ENCODE measurements around the gene CLCNKB.
"Not testable (repeated sequence)": the region's sequence is repeated elsewhere in the genome, so short reads cannot be mapped to it uniquely, and the experiment has no call there.

CLCNKB gene

DNA sequence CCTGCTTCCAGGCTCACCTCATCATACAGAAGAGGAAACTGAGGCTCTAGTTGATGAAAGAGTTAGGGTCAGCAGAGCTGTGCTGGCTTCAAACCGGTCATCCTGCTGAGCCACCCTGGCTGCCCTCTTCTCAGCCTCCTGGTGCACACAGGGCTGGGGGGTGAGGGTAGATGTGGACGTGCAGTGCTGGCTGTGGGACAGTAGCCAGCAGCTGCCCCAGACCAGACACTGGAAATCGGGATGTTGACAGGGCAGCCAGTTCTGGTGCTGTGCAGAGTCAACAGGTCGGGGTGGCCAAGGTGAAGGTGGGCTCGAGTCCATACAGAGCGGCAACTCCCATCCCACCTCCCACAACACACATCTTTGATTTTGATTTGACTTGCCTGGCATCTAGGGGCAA, 23.3 kb upstream of the CLCNKB start:
- TF ChIP-seq, protein P1, sequence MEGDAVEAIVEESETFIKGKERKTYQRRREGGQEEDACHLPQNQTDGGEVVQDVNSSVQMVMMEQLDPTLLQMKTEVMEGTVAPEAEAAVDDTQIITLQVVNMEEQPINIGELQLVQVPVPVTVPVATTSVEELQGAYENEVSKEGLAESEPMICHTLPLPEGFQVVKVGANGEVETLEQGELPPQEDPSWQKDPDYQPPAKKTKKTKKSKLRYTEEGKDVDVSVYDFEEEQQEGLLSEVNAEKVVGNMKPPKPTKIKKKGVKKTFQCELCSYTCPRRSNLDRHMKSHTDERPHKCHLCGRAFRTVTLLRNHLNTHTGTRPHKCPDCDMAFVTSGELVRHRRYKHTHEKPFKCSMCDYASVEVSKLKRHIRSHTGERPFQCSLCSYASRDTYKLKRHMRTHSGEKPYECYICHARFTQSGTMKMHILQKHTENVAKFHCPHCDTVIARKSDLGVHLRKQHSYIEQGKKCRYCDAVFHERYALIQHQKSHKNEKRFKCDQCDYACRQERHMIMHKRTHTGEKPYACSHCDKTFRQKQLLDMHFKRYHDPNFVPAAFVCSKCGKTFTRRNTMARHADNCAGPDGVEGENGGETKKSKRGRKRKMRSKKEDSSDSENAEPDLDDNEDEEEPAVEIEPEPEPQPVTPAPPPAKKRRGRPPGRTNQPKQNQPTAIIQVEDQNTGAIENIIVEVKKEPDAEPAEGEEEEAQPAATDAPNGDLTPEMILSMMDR (IDR thresholded peaks at IDR 0.05), result no peak
- H3K9me3 ChIP-seq, result no peaks in the 10 kb centered on the region
- no peak overlapping the region for H3K27ac ChIP-seq
- no peak overlapping the region for H3K4me3 ChIP-seq (ENCODE audit: low read depth in 1 of 2, low read length in 1 of 2)
- peaks cover 6% of the 10 kb centered on the region for H3K27me3 ChIP-seq
- H3K36me3 ChIP-seq, result no peaks in the 10 kb centered on the region
- no peaks in the 10 kb centered on the region for H3K4me1 ChIP-seq (ENCODE audit: control insufficient read depth in 1 of 2, insufficient read depth in 1 of 2, low read depth in 1 of 2, low read length in 1 of 2)

DNA sequence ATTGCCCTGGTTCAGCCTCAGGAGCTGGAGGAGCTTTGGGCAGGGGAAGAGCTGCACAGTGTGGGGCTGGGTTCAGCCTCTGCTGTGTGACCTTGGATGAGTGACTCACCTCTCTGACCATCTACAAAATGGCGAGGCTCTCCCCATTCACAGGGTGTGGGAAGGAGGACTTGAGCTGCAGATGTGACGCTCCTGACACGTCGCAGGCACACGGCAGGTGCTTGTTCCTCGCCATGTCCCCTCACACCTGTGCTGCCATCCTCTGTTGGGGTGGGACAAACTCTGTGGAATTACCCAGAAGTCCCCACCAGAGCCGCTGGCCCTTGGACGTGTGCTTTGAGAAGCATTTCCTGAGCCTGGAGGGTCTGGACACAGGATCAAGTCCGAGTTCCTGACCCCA, 22.7 kb upstream of the CLCNKB start:
- not testable (repeated sequence) for H3K27me3 ChIP-seq; H3K9me3 ChIP-seq; H3K27ac ChIP-seq; H3K36me3 ChIP-seq; H3K4me3 ChIP-seq (ENCODE audit: low read depth in 1 of 2, low read length in 1 of 2); H3K4me1 ChIP-seq (ENCODE audit: control insufficient read depth in 1 of 2, insufficient read depth in 1 of 2, low read depth in 1 of 2, low read length in 1 of 2)

DNA sequence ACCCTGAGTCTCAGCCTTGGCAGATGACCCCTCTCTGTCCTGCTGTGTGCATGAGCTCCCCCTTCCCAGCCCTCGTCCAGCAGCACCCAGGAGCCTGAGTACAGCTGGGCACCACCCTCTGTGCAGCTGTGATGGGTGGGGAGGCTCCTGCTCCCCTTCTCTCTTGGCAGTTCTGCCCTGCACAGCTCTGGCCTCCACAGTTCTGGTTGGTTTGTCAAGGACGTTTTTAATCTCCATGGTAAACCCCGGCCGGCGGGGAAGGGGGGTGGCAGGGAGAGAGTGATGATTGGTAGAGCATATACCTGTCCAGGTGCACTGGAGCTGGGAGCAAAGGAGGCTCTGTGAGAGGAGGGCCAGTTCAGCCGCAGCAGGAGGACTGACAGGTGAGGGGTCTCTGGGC, 21.9 kb upstream of the CLCNKB start, which contains the start of gene CLCNKA:
Gene CLCNKA, plus strand, starts transcription at position 356 of the 400 bp plus-strand sequence. CDS start 584 bp downstream, outside the sequence.
- Histone ChIP-seq H3K36me3 (no peaks in the 10 kb centered on the region), H3K27ac (no peak within 1 kb of the TSS), H3K4me3 (ENCODE audit: low read depth in 1 of 2, low read length in 1 of 2) (no peak within 1 kb of the TSS), H3K9me3 (no peaks in the 10 kb centered on the region), H3K27me3 (peaks cover 16% of the 10 kb centered on the region), H3K4me1 (ENCODE audit: control insufficient read depth in 1 of 2, insufficient read depth in 1 of 2, low read depth in 1 of 2, low read length in 1 of 2) (no peaks in the 10 kb centered on the region)
- TF ChIP-seq, protein P1 (IDR thresholded peaks at IDR 0.05), result no peak

- Histone ChIP-seq H3K4me3 (ENCODE audit: low read depth in 1 of 2, low read length in 1 of 2) (no peak overlapping the region), H3K36me3 (no peaks in the 10 kb centered on the region), H3K4me1 (ENCODE audit: control insufficient read depth in 1 of 2, insufficient read depth in 1 of 2, low read depth in 1 of 2, low read length in 1 of 2) (no peaks in the 10 kb centered on the region), H3K27me3 (peaks cover 23% of the 10 kb centered on the region), H3K9me3 (no peaks in the 10 kb centered on the region), H3K27ac (no peak overlapping the region)
- TF ChIP-seq, protein P1 (IDR thresholded peaks at IDR 0.05), result no peak
Measured at GRCh38 chr1:16022393-16022792, 21.2 kb upstream of the CLCNKB start.

DNA sequence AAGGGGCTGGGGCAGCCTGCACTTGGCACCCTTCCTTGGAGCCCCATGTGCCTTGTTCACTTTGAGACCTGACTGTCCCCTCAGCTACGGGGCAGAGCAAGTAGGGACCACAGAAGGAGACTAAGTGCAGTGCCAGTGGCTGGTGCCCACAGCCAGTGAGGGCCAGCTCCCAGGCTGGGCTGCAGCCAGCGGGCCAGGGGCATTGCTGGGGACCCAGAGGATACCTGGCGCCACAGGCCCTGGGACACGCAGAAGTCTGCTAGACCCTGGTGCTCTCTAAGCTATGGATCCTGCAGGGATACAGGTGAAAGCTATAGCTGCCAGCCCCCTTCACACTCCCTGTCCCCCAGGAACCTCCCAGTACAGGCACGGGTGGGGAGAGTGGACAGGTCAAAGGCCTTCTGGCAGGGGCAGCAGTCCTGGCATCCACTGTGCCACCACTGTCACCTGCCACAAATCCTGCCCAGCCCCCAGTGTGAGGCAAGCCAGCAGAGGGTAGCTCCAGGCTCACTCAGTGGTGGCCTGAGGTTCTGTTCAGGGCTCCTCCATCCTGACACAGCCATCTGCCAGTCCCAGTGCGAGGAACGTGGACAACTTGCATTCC, 20.4 kb upstream of the CLCNKB start:
- peaks cover 29% of the 10 kb centered on the region for H3K27me3 ChIP-seq
- TF ChIP-seq, protein P1 (IDR thresholded peaks at IDR 0.05), result no peak

DNA sequence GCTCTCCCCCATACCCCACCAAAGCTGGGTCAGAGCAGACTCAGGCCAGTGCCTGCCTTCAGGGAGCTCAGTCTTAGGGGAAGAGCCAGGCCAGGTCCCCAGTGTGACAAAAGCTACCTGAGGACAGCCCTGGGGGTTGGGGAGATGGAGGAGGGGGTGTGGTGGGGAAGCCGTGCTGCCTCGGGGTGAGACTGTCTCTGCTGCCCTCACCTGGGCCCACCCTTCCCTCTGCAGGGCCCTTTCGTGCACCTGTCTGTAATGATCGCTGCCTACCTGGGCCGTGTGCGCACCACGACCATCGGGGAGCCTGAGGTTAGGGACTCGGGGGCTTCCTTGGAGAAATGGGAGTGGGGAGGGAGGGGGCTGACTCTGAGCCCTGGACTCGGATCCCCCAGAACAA, 17.3 kb upstream of the CLCNKB start:
- H3K27ac ChIP-seq; H3K4me1 ChIP-seq (ENCODE audit: control insufficient read depth in 1 of 2, insufficient read depth in 1 of 2, low read depth in 1 of 2, low read length in 1 of 2); H3K9me3 ChIP-seq; H3K36me3 ChIP-seq; H3K4me3 ChIP-seq (ENCODE audit: low read depth in 1 of 2, low read length in 1 of 2): not testable (repeated sequence)
- peaks cover 36% of the 10 kb centered on the region for H3K27me3 ChIP-seq

More for the DNA sequence above, 20.4 kb upstream of the CLCNKB start:
- Histone ChIP-seq H3K4me1 (ENCODE audit: control insufficient read depth in 1 of 2, insufficient read depth in 1 of 2, low read depth in 1 of 2, low read length in 1 of 2) (no peaks in the 10 kb centered on the region), H3K27ac (no peak overlapping the region), H3K4me3 (ENCODE audit: low read depth in 1 of 2, low read length in 1 of 2) (no peak overlapping the region), H3K9me3 (no peaks in the 10 kb centered on the region), H3K36me3 (no peaks in the 10 kb centered on the region)
